ENCODE measurements around the gene HSPA2. TPM values are rescaled to one million over a fixed set of nuclear protein-coding genes. Genes with fewer than 3 reads are reported as not detected.

Gene HSPA2
- total and polyA plus RNA-seq, 2 of the 13 experiments (the other 11 are each of a cell fraction or from before 2014, with no cell fraction given), result 0.15 to 0.27 TPM

GRCh38 chr14:64491637-64492036 lies 48.9 kb upstream of the HSPA2 start:
- Histone ChIP-seq H3K4me2 (ENCODE audit: low read depth, low read length) (no peak overlapping the region), H3K27me3 (ENCODE audit: control insufficient read depth in 1 of 2, insufficient read depth in 2 of 2, low read length in 2 of 2) (no peaks in the 10 kb centered on the region), H3K27ac (ENCODE audit: extremely low read length, insufficient read depth, low read length) (no peak overlapping the region), H2AFZ (ENCODE audit: low read length) (no peak overlapping the region), H4K20me1 (ENCODE audit: insufficient read depth, low read length) (no peaks in the 10 kb centered on the region), H3K9ac (ENCODE audit: insufficient read depth, low read depth, low read length) (no peak overlapping the region), H3K4me1 (ENCODE audit: insufficient read depth, low read length) (no peaks in the 10 kb centered on the region), H3K36me3 (replicated peaks in 1 of 2; ENCODE audit: control insufficient read depth in 1 of 2, insufficient read depth in 2 of 2, low read length in 2 of 2) (peaks cover 7 to 18% of the 10 kb centered on the region in 2 experiments; a peak in 3 of 5 replicates), H3K9me3 (ENCODE audit: low read length) (no peaks in the 10 kb centered on the region), H3K79me2 (ENCODE audit: insufficient read depth, low read length) (no peaks in the 10 kb centered on the region), H3K4me3 (replicated peaks in 1 of 3; ENCODE audit: insufficient read depth in 1 of 3, low read depth in 2 of 3, low read length in 3 of 3) (no peak overlapping the region)
- DNase-seq (ENCODE audit: low spot score), result no peak
- ChIA-PET CTCF (ENCODE audit: low intra/inter-chr PET ratio, low total read pairs) (interaction anchor here (0.6 kb wide), 1 partner anchor 20 kb away, joined by 3 read pairs; no protein-coding TSS in a partner anchor), POLR2A (interaction anchor here (0.5 kb wide), 1 partner anchor 891 kb away, joined by 3 read pairs; no protein-coding TSS in a partner anchor)
- intact Hi-C loops (cut with micrococcal nuclease; ENCODE audit: unreplicated experiment), result no loop called here
- no TSS peak for BruUV-seq (replicated peaks)
- no peak for ATAC-seq
- TF ChIP-seq CBFB (CRISPR knock-in tag; IDR thresholded peaks at IDR 0.05), result no peak
- TF ChIP-seq BHLHE40 (IDR thresholded peaks at IDR 0.05; ENCODE audit: low read length), result no peak
- no peak for TF ChIP-seq KMT2B (CRISPR knock-in tag; IDR thresholded peaks at IDR 0.05)
- TF ChIP-seq IKZF1 (IDR thresholded peaks at IDR 0.05), result no peak
- TF ChIP-seq RBM39 (IDR thresholded peaks at IDR 0.05; ENCODE audit: low read depth, low read length, poor library complexity, severe bottlenecking), result no peak
- TF ChIP-seq ZNF572 (CRISPR knock-in tag; IDR thresholded peaks at IDR 0.05), result no peak
- no peak for TF ChIP-seq RBAK (CRISPR knock-in tag; IDR thresholded peaks at IDR 0.05)
- TF ChIP-seq SALL2 (CRISPR knock-in tag; IDR thresholded peaks at IDR 0.05), result no peak
- TF ChIP-seq ZNF83 (CRISPR knock-in tag; IDR thresholded peaks at IDR 0.05; ENCODE audit: borderline replicate concordance), result no peak
- no peak for TF ChIP-seq ZNF263 (CRISPR knock-in tag; IDR thresholded peaks at IDR 0.05)
- no peak for TF ChIP-seq ZNF720 (CRISPR knock-in tag; IDR thresholded peaks at IDR 0.05)
- 83% methylated on average over 2 of the region's 2 CpGs for WGBS (ENCODE audit: low lambda C conversion rate)
- in situ Hi-C loops (cut with HindIII; ENCODE audit: extremely low pct_ligation_motif_present, low pct_unique_long_range_greater_than_20kb), result no loop called here
- no peak for FAIRE-seq

GRCh38 chr14:64493455-64493854 lies 47.1 kb upstream of the HSPA2 start:
- Histone ChIP-seq H3K27me3 (ENCODE audit: control insufficient read depth in 1 of 2, insufficient read depth in 2 of 2, low read length in 2 of 2) (no peaks in the 10 kb centered on the region), H3K36me3 (replicated peaks in 1 of 2; ENCODE audit: control insufficient read depth in 1 of 2, insufficient read depth in 2 of 2, low read length in 2 of 2) (peaks cover under 1 to 2% of the 10 kb centered on the region in 2 experiments; a peak in 1 of 5 replicates), H3K9ac (ENCODE audit: insufficient read depth, low read depth, low read length) (no peak overlapping the region), H3K4me2 (ENCODE audit: low read depth, low read length) (no peak overlapping the region), H3K27ac (ENCODE audit: extremely low read length, insufficient read depth, low read length) (no peak overlapping the region), H3K4me1 (ENCODE audit: insufficient read depth, low read length) (no peaks in the 10 kb centered on the region), H3K79me2 (ENCODE audit: insufficient read depth, low read length) (no peaks in the 10 kb centered on the region), H3K4me3 (replicated peaks in 1 of 3; ENCODE audit: insufficient read depth in 1 of 3, low read depth in 2 of 3, low read length in 3 of 3) (no peak overlapping the region), H2AFZ (ENCODE audit: low read length) (no peak overlapping the region), H3K9me3 (ENCODE audit: low read length) (no peaks in the 10 kb centered on the region), H4K20me1 (ENCODE audit: insufficient read depth, low read length) (no peaks in the 10 kb centered on the region)
- DNase-seq (ENCODE audit: low spot score) (no peak), ATAC-seq (no peak), FAIRE-seq (no peak)
- TF ChIP-seq ZNF235 (CRISPR knock-in tag; IDR thresholded peaks at IDR 0.05; ENCODE audit: borderline replicate concordance), result no peak
- no peak for TF ChIP-seq ZBTB39 (CRISPR knock-in tag; IDR thresholded peaks at IDR 0.05)
- no peak for TF ChIP-seq NONO (IDR thresholded peaks at IDR 0.05)
- TF ChIP-seq NONO (CRISPR knock-in tag; conservative IDR thresholded peaks at IDR 0.05), result no peak
- no TSS peak for BruUV-seq (replicated peaks)
- CTCF ChIA-PET (ENCODE audit: low intra/inter-chr PET ratio, low total read pairs), result no interaction called here
- intact Hi-C loops (cut with micrococcal nuclease; ENCODE audit: unreplicated experiment) (no loop called here), in situ Hi-C loops (cut with HindIII; ENCODE audit: extremely low pct_ligation_motif_present, low pct_unique_long_range_greater_than_20kb) (no loop called here)
- WGBS (ENCODE audit: low lambda C conversion rate), result 92% methylated on average over 3 of the region's 3 CpGs
- POLR2A ChIA-PET, result interaction anchor here (1.5 kb wide), 1 partner anchor 11 kb away, joined by 3 read pairs; the partner anchor contains the start of gene ZBTB1
